Measurements from ENCODE around the gene TMEM201. TPM values are rescaled to one million over a fixed set of nuclear protein-coding genes. Genes with fewer than 3 reads are reported as not detected.

The TMEM201 gene
- total and polyA plus RNA-seq, 2 donors (not counting 3 experiments of a cell fraction or from before 2014, with no cell fraction given): 8.3 to 24.8 TPM

DNA sequence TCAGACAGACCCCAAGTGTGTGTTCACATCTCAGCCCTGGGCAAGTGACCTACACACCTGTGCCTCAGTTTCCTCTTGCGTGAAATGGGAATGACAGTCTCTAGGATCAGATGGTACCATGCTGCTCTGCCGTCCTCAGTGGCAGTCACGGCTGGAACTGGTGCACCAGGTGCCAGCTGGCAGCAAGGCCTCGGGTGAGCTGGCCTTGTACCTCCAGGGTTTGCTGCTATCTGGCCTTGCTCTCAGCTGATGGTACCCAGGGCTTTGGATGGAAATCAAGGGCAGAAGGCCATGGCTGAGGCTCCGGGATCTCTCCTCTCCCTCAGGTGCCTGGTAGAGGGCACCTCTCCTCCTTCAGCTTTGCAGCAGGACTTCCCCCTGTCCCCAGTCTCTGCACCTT is 21.3 kb downstream of the TMEM201 start:
- no peak for DNase-seq (ENCODE audit: low read depth, low spot score)
- Histone ChIP-seq H3K79me2 (ENCODE audit: control insufficient read depth, insufficient read depth, low read length) (no peaks in the 10 kb centered on the region), H3K36me3 (ENCODE audit: control insufficient read depth in 2 of 2, extremely low read depth in 1 of 2, insufficient read depth in 2 of 2, low read length in 2 of 2) (peaks cover 0 to 19% of the 10 kb centered on the region in 2 experiments), H3K9me1 (replicated peaks; ENCODE audit: control insufficient read depth, extremely low read depth, insufficient read depth, low read length) (no peaks in the 10 kb centered on the region), H2AFZ (ENCODE audit: low read depth, low read length) (no peak overlapping the region), H3K4me1 (ENCODE audit: control insufficient read depth, extremely low read depth, insufficient read depth, low read length) (no peaks in the 10 kb centered on the region), H3K27ac (ENCODE audit: insufficient read depth, low read depth, low read length) (no peak overlapping the region), H3K9me3 (replicated peaks; ENCODE audit: control insufficient read depth, insufficient read depth, low read length) (no peaks in the 10 kb centered on the region), H3K4me2 (ENCODE audit: insufficient read depth, low read length) (no peak overlapping the region), H3K4me3 (replicated peaks in 1 of 3; ENCODE audit: insufficient read depth in 1 of 3, low read depth in 1 of 3, low read length in 3 of 3) (no peak overlapping the region), H4K20me1 (replicated peaks; ENCODE audit: control insufficient read depth, extremely low read depth, insufficient read depth, low read length) (no peaks in the 10 kb centered on the region), H3K9ac (replicated peaks; ENCODE audit: extremely low read depth, insufficient read depth, low read length) (no peak overlapping the region), H3K27me3 (ENCODE audit: control insufficient read depth in 2 of 2, insufficient read depth in 2 of 2, low read length in 2 of 2) (no peaks in the 10 kb centered on the region)
- dilution Hi-C loops (cut with MboI; ENCODE audit: extremely low pct_ligation_motif_present, low sequenced_read_pairs): no loop called here
- ChIA-PET CTCF (no interaction called here), POLR2A (no interaction called here)
- intact Hi-C loops (cut with micrococcal nuclease): no loop called here
- FAIRE-seq: no peak
- no peak for TF ChIP-seq POLR2A (IDR thresholded peaks at IDR 0.05; ENCODE audit: low read depth, low read length)
- TF ChIP-seq FOS (IDR thresholded peaks at IDR 0.05; ENCODE audit: borderline replicate concordance, insufficient read depth, low read length): no peak
- no peak for TF ChIP-seq GATA2 (IDR thresholded peaks at IDR 0.05; ENCODE audit: insufficient read depth, insufficient read length, low read depth, low read length)
- TF ChIP-seq, protein P1, sequence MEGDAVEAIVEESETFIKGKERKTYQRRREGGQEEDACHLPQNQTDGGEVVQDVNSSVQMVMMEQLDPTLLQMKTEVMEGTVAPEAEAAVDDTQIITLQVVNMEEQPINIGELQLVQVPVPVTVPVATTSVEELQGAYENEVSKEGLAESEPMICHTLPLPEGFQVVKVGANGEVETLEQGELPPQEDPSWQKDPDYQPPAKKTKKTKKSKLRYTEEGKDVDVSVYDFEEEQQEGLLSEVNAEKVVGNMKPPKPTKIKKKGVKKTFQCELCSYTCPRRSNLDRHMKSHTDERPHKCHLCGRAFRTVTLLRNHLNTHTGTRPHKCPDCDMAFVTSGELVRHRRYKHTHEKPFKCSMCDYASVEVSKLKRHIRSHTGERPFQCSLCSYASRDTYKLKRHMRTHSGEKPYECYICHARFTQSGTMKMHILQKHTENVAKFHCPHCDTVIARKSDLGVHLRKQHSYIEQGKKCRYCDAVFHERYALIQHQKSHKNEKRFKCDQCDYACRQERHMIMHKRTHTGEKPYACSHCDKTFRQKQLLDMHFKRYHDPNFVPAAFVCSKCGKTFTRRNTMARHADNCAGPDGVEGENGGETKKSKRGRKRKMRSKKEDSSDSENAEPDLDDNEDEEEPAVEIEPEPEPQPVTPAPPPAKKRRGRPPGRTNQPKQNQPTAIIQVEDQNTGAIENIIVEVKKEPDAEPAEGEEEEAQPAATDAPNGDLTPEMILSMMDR (IDR thresholded peaks at IDR 0.05; ENCODE audit: extremely low read depth in 1 of 2, insufficient read depth in 1 of 2, low read depth in 1 of 2, low read length in 2 of 2): no peak
- TF ChIP-seq, protein P2, sequence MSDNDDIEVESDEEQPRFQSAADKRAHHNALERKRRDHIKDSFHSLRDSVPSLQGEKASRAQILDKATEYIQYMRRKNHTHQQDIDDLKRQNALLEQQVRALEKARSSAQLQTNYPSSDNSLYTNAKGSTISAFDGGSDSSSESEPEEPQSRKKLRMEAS (IDR thresholded peaks at IDR 0.05; ENCODE audit: insufficient read depth, insufficient read length): no peak
- no peak for TF ChIP-seq JUN (IDR thresholded peaks at IDR 0.05; ENCODE audit: borderline replicate concordance, insufficient read depth, insufficient read length, low read depth)
- TF ChIP-seq EZH2 (IDR thresholded peaks at IDR 0.05; ENCODE audit: borderline replicate concordance, low read depth, low read length, severe bottlenecking): no peak
- TF ChIP-seq MYC (IDR thresholded peaks at IDR 0.05; ENCODE audit: low read depth, low read length): no peak
- no peak for TF ChIP-seq POLR2AphosphoS5 (IDR thresholded peaks at IDR 0.05; ENCODE audit: insufficient read depth, low read depth, low read length)
- no TSS peak for BruUV-seq (replicated peaks)
